IMR-90 (cell line): ENCODE results near the gene IL20. TPM values are rescaled to one million over a fixed set of nuclear protein-coding genes. Genes with fewer than 3 reads are reported as not detected.

Experiments
- ATAC-seq: fragments of 200-7000 bp; cut with Tn5 transposase; 2 replicates; pipeline ENCODE4 v1.9.1; 2020; ENCODE audit warnings: low read depth, mild to moderate bottlenecking, moderate library complexity
- BruUV-seq: library from RNA; stranded (reverse); fragments of 400-500 nt; replicated peaks from 2 replicates; lab custom pipeline; 2021; lab: Mats Ljungman, UMichigan
- CTCF ChIA-PET: fragments of 300-600 bp; formaldehyde crosslinking; extraction: SDS; loops from one replicate; lab custom pipeline; 2021; ENCODE audit warnings: antibody characterized with exemption; lab: Yijun Ruan, JAX
- POLR2A ChIA-PET: fragments of 300-600 bp; sonication (Branson Sonifier 250); formaldehyde crosslinking; loops from one replicate; lab custom pipeline; 2022; ENCODE audit warnings: antibody characterized with exemption; ENCODE audit not compliant: unreplicated experiment; lab: Charles Lee
- DNase-seq: peaks from one replicate; pipeline ENCODE4 v3.0.0; 2013
- H2AFZ ChIP-seq: replicated peaks from 2 replicates; pipeline ENCODE3; 2013; ENCODE audit warnings: low read length, mild to moderate bottlenecking; ENCODE audit not compliant: poor library complexity
- H2AK5ac ChIP-seq: 2 replicates; pipeline ENCODE4 v1.6.1; 2013; ENCODE audit warnings: low read depth, low read length, inconsistent platforms
- H2AK9ac ChIP-seq: replicated peaks from 2 replicates; pipeline ENCODE3; 2013; ENCODE audit warnings: mild to moderate bottlenecking, low read depth, low read length, moderate library complexity; ENCODE audit not compliant: poor library complexity
- H2BK120ac ChIP-seq: 2 replicates; pipeline ENCODE4 v1.6.1; 2013; ENCODE audit warnings: low read depth, low read length, inconsistent platforms
- H2BK15ac ChIP-seq: 3 replicates; pipeline ENCODE4 v1.6.1; 2013; ENCODE audit warnings: low read depth, low read length, inconsistent platforms
- H2BK20ac ChIP-seq: 2 replicates; pipeline ENCODE4 v1.6.1; 2013; ENCODE audit warnings: low read depth, mild to moderate bottlenecking, inconsistent platforms, low read length, moderate library complexity
- H2BK5ac ChIP-seq: 2 replicates; pipeline ENCODE4 v1.6.1; 2013; ENCODE audit warnings: mild to moderate bottlenecking, low read depth, low read length, inconsistent platforms; ENCODE audit not compliant: poor library complexity, severe bottlenecking
- H3K14ac ChIP-seq: replicated peaks from 2 replicates; pipeline ENCODE4 v1.6.1; 2013; ENCODE audit warnings: low read depth, low read length, inconsistent platforms
- H3K18ac ChIP-seq: 2 replicates; pipeline ENCODE4 v1.6.1; 2013; ENCODE audit warnings: low read depth, low read length, control low read depth
- H3K23ac ChIP-seq: 2 replicates; pipeline ENCODE4 v1.6.1; 2013; ENCODE audit warnings: low read depth, low read length, inconsistent platforms
- H3K27ac ChIP-seq: 2 replicates; pipeline ENCODE4 v1.5.1; 2013; ENCODE audit warnings: mild to moderate bottlenecking, control low read depth, low read length; ENCODE audit not compliant: insufficient read depth
- H3K27me3 ChIP-seq: 2 replicates; pipeline ENCODE4 v1.6.1; 2013; ENCODE audit warnings: low read length; ENCODE audit not compliant: control insufficient read depth, insufficient read depth
- H3K36me3 ChIP-seq: 2 replicates; pipeline ENCODE4 v1.6.1; 2013; ENCODE audit warnings: low read length, mixed read lengths; ENCODE audit not compliant: control insufficient read depth, insufficient read depth
- H3K4ac ChIP-seq: 2 replicates; pipeline ENCODE4 v1.6.1; 2013; ENCODE audit warnings: low read depth, low read length, inconsistent platforms
- H3K4me1 ChIP-seq: 2 replicates; pipeline ENCODE4 v1.6.1; 2013; ENCODE audit warnings: low read length, mixed read lengths; ENCODE audit not compliant: control insufficient read depth, insufficient read depth
- H3K4me2 ChIP-seq: 2 replicates; pipeline ENCODE4 v1.6.1; 2013; ENCODE audit warnings: low read depth, mild to moderate bottlenecking, control low read depth, low read length, moderate library complexity
- H3K4me3 ChIP-seq: 2 replicates; pipeline ENCODE4 v1.5.1; 2013; ENCODE audit warnings: low read depth, mild to moderate bottlenecking, control low read depth, low read length, moderate library complexity; ENCODE audit not compliant: insufficient read depth
- H3K56ac ChIP-seq: 2 replicates; pipeline ENCODE4 v1.6.1; 2013; ENCODE audit warnings: low read length, inconsistent platforms; ENCODE audit not compliant: insufficient read depth; ENCODE audit errors: extremely low read depth
- H3K79me1 ChIP-seq, 2 experiments: 2 replicates each; pipeline ENCODE4 v1.6.1; 2013; ENCODE audit warnings: low read length in 2 of 2, inconsistent platforms in 1 of 2, low read depth in 1 of 2
- H3K9ac ChIP-seq: 2 replicates; pipeline ENCODE4 v1.6.1; 2013; ENCODE audit warnings: low read depth, low read length, control low read depth
- H3K9me1 ChIP-seq: 2 replicates; pipeline ENCODE4 v1.6.1; 2013; ENCODE audit warnings: low read length, inconsistent platforms; ENCODE audit not compliant: insufficient read depth
- H3K9me3 ChIP-seq: 2 replicates; pipeline ENCODE4 v1.6.1; 2013; ENCODE audit warnings: low read length; ENCODE audit not compliant: control insufficient read depth, insufficient read depth
- H4K20me1 ChIP-seq: 2 replicates; pipeline ENCODE4 v1.6.1; 2013; ENCODE audit warnings: low read length, inconsistent platforms; ENCODE audit not compliant: insufficient read depth
- H4K5ac ChIP-seq: 2 replicates; pipeline ENCODE4 v1.6.1; 2013; ENCODE audit warnings: mild to moderate bottlenecking, low read depth, low read length, control low read depth
- H4K8ac ChIP-seq, 2 experiments: 2 replicates each; pipeline ENCODE4 v1.6.1; 2013; ENCODE audit warnings: low read depth in 2 of 2, low read length in 2 of 2, control low read depth in 1 of 2, inconsistent platforms in 1 of 2
- H4K91ac ChIP-seq: 2 replicates; pipeline ENCODE4 v1.6.1; 2013; ENCODE audit warnings: low read depth, low read length, inconsistent platforms; ENCODE audit not compliant: insufficient read depth
- RFX5 ChIP-seq: IDR thresholded peaks from 2 replicates; pipeline ENCODE4 v1.8.0; 2012; ENCODE audit warnings: low read depth, mild to moderate bottlenecking, low read length, moderate library complexity
- WGBS, 2 experiments: methylation state at CpG; one replicate each; pipeline versions ENCODE4 v1.1.5 to v1.1.7; 2013; ENCODE audit warnings: missing lambda C conversion rate in 2 of 2; ENCODE audit not compliant: insufficient read length in 1 of 2; ENCODE audit errors: extremely low coverage in 2 of 2; 5-methylcytosine and 5-hydroxymethylcytosine counted together
- dilution Hi-C: fragments of 300-500 bp; cut with HindIII; formaldehyde crosslinking; loops from one replicate; pipeline ENCODE4 v1.14.3; 2018; ENCODE audit warnings: low sequenced_read_pairs; ENCODE audit not compliant: unreplicated experiment
- in situ Hi-C: fragments of 300-500 bp; cut with MboI; formaldehyde crosslinking; loops from 3 replicates; pipeline ENCODE4 v1.14.3; 2019; ENCODE audit warnings: low sequenced_read_pairs, inconsistent platforms, mixed read lengths
- intact Hi-C: fragments of 100-400 bp; cut with micrococcal nuclease; formaldehyde crosslinking; loops from 2 replicates; pipeline ENCODE4 v1.10.0; 2022
- polyA plus RNA-seq, 3 experiments: library from polyadenylated mRNA; depleted of rRNA; stranded (reverse); fragments of >200 nt; gene quantifications; 2 replicates each; pipeline ENCODE4 v1.2.3, GENCODE V29; 2012; ENCODE audit warnings: low replicate concordance in 1 of 3
- total RNA-seq: library from RNA; depleted of rRNA; stranded (reverse); fragments of >200 nt; gene quantifications from 2 replicates; pipeline ENCODE4 v1.2.3, GENCODE V29; 2012

IL20 gene
- total and polyA plus RNA-seq, 2 of the 4 experiments (the other 2 are of a cell fraction): not detected

GRCh38 chr1:206836111-206836510 lies 29.3 kb upstream of the IL20 start:
- Histone ChIP-seq H3K56ac (no peak overlapping the region), H3K23ac (no peak overlapping the region), H2BK5ac (no peak overlapping the region), H2BK120ac (no peak overlapping the region), H3K9me3 (no peaks in the 10 kb centered on the region), H3K27ac (no peak overlapping the region), H3K27me3 (peaks cover 7% of the 10 kb centered on the region), H2AK9ac (no peak overlapping the region), H3K9ac (no peak overlapping the region), H3K79me1 (no peaks in the 10 kb centered on the region), H4K20me1 (no peaks in the 10 kb centered on the region), H4K91ac (no peak overlapping the region), H3K4me2 (no peak overlapping the region), H3K4me1 (peaks cover 10% of the 10 kb centered on the region), H3K4me3 (no peak overlapping the region), H2BK15ac (no peak overlapping the region), H3K4ac (no peak overlapping the region), H2BK20ac (no peak overlapping the region), H4K8ac (no peak overlapping the region), H3K9me1 (peaks cover 8% of the 10 kb centered on the region), H3K14ac (0 out of 2 replicates have a peak overlapping the region, but pooled peaks have one; percentile 19), H2AK5ac (peak overlapping the region; percentile 38; the same call in 1 of the 2 replicates), H4K5ac (no peak overlapping the region), H3K18ac (no peak overlapping the region), H2AFZ (no peak overlapping the region), H3K36me3 (no peaks in the 10 kb centered on the region)
- ChIA-PET CTCF (no interaction called here), POLR2A (no interaction called here)
- ATAC-seq (no peak), DNase-seq (no peak)
- no peak for TF ChIP-seq RFX5
- no TSS peak for BruUV-seq
- intact Hi-C loops (no loop called here), in situ Hi-C loops (no loop called here), dilution Hi-C loops (no loop called here)
- no CpG with 5 or more reads among the region's 2 CpGs for WGBS, 2 experiments
